GM04503 (cell line): ENCODE measurements around the gene LYRM2.

Experiments
- DNase-seq: peaks from one replicate; pipeline ENCODE4 v3.0.0-alpha.2; 2012; ENCODE audit warnings: low read depth

The LYRM2 gene

DNA sequence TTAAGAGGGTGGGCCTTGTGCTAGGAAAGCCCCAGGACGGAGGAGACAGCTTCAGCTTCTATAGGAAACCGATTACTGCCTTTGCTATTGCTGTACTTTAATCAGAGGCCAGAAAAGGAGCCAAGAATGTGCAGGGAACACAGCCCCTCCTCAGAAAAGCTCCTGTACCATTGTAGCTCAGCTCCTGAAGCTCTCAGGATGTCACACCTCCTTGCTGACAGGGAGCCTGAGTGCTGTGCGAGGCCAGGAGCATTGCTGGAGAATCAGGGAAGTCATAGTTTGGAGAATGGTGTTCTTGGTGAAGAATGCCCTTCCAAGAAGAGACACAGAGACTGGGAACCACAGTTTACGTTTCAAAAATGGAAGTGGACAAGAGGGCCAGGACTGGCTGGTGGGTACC, 46.8 kb downstream of the LYRM2 start:
- no peak for DNase-seq

- no peak for DNase-seq
Observed at GRCh38 chr6:89590133-89590532, 48.4 kb downstream of the LYRM2 start.

GRCh38 chr6:89589297-89590025, 49.1 kb downstream of the LYRM2 start:
- no peak for DNase-seq

- no peak for DNase-seq
Observed at GRCh38 chr6:89585154-89585553, 53.4 kb downstream of the LYRM2 start.

DNA sequence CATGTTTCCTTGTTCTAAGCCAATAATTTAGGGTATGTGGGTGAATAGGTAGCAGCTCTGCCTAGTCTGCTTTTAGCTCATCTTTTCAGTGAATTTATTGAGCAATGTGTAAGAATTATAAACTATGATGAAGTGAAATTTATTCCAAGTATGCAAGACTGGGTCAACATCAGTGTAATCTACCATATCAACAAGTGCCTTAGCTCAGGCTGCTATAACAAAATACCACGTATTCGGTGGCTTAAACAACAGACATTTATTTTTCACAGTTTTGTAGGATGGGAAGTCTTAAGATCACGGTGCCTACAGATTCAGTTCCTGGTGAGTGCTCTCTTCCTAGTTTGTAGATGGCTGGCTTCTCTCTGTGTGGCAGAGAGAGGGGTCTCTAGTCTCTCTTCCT, 54.0 kb downstream of the LYRM2 start:
- no peak for DNase-seq

GRCh38 chr6:89583559-89583958, 55.0 kb downstream of the LYRM2 start:
- DNase-seq = no peak

DNA sequence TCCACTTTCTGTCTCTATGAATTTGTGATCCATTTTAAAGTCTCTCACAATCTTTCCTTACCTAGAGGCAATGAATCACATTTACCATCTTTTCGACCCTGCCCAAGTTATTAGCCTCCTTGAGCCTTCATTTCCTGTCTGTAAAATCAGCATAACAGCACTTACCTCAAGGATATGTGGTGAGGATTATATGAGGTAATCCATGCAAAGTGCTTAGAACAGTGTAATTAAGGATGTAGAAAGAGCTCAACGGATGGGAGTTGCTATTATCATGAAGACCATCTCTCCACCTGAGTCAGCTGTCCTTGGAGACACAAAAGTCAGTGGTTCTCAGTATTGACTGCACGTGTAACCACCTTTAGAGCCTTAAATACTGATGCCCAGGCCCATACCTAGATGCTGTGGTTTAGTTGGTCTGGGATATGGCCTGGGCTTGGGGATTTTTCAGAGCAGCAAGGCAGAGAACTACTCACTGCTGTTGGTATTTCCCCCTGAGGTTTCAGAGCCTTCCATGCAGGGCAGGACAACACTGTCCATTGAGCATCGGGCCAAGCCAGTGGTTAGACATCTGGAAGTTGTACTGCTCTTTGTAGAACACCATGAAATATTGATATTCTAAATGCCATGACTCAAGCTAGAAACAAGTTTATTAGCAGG, 55.8 kb downstream of the LYRM2 start:
- DNase-seq = no peak

DNA sequence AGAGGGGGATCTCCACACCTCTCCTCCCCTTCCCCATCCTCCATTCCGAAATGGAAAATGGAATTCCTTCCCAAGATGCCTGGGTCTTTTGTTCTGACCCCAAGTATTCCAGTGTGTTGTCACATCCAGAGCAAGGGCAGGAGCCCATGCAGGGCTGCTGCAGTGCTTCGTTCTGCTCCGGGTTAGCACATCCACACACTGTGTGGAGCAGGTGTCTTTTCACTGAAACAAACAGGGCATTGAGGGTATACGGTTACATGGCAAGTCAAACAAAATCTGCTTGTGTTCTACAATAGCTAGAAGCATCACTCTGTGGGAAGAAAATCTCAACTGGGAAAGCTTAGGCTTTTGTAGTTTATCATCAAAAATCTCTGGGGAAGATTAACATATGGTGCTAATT, 56.9 kb downstream of the LYRM2 start:
- DNase-seq = no peak

DNA sequence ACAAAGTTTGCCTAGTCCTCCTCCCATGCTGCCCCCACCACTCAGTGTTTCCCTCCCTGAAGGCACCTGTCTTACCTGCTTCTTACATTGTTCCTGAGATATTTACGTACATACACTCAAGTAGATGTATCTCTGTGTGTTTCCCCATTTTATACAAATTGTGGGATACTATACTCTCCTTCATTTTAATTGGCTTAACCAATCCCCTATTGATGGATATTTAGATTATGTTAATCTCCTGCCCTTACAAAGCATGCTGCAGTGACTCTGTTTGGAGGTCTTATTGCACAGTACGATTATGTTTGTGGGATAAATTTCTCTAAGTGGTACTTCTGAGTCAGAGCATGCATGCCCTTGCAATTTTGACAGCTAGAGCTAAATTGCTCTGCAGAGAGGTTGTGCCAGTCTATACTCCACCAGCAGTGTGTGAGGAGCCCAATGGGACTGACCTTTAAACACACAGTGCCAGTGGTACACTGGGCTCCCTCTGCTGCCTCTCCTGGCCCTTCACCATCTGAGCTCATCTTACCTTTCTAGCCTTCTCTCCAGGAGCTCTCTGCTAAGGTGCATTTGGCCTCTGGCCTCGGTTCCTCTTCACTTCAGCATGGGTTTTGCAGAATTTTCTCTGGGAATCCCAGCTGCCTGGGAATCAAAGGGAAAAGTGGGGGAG, 57.4 kb downstream of the LYRM2 start:
- no peak for DNase-seq

DNA sequence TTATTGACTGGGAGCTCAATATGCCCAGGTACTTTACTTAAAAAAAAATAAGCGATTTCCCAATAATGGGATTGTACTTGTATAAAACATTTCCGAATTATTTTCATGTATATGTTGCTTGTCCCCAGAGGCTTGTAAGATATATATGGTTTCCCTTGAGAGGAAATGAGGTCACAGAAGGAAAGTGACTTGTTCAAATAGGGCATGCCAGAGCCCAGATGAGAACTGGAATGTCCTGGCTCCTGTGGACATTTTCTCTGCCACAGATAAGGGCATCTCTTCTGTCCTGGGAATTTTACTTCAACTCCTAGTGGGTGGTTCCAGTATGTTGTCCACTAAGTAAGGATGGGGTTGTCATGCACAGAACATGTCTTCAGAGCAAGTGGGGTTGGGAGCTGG, 63.0 kb downstream of the LYRM2 start:
- no peak for DNase-seq

DNA sequence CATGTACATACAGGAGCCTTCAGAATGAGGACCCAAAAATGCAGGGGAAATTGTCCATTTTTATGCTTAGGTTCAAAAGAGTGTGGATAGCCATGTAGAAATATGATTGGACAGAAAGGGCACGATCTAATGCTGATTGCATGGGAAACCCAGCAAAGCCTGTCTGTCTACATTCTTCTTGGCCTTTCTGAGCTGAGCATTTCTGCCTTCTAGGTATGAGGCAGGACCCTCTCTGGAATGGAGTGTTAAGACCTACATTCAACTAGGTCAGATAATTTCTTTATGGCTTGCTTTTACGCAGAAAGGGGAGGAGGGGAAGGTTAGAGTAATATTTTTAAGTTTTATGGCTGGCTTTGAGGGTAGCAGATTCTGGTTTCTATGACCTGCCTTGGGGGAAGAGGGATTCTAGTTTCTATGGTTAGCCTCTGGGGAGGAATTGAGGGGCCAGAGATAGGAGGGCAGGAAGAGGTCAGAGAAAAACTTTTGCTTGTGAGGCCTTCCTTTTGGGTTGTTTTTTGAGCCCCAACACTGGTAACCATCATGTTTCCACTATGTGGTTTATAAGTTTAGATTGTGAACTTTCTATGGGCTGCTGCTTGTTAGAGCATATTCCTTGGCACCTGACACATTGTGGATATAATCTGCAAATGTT, 63.5 kb downstream of the LYRM2 start:
- no peak for DNase-seq

- no peak for DNase-seq
Observed at GRCh38 chr6:89567630-89568390, 70.7 kb downstream of the LYRM2 start.

- DNase-seq = no peak
Observed at GRCh38 chr6:89566930-89567629, 71.5 kb downstream of the LYRM2 start.

DNA sequence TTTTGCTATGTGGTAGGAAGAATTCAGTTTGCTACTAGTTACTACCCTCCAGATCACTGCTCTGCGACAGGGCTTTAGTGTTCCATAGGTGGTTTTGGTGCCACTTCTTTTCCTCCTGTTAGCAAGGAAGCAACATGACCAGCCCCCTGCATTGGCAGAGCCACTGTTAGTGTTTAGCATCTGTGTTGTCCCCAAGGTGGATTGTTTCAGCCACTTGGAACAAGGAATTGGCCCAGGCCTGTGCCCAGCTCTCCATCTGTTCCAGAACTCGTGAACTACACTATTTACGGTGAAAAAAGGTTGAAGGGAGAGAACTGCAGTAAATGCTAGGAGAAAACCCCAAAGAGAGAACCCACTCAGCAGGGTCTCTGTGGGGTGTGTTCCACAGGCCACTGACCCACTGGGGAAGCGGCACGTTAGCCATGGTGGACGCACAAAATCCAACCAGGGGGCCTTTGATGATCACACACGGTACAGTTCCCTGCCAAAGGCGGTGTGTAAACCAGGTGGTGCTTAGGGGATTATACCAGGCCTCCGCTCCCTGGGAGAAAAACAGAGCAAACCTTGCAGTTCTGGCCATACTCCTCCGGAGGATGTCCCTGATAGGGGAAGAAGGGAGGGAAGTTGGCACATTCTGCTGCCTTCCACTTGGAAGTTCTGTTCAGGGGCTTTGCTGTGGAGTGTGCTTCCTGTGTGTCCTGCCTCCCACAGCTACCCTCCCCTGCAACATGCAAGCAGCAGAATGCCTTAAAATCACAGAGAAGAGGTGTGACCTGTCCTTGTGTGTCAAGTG, 72.3 kb downstream of the LYRM2 start:
- DNase-seq = no peak

- DNase-seq = no peak
Observed at GRCh38 chr6:89564752-89565427, 73.7 kb downstream of the LYRM2 start.

DNA sequence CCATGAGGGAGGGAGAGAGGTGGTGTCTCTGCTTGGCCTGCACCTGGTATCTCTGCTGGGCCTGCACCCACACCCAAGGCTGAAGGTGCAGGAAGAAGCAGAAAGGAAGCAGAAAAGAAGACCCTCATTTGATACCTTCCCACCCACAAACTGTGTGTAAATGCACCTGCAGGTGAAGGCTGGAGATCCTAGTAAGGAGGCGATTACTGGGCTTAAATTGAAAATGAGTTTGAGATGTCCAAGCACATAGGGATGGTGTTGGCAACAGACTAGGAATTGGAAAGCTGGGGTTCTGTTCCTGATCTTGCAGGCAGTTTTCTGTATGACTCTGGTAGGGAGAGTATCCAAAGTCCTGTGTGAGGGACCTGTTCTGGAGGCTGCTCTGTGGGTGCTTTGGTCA, 74.7 kb downstream of the LYRM2 start:
- DNase-seq = no peak

GRCh38 chr6:89562093-89562973, 76.2 kb downstream of the LYRM2 start:
- no peak for DNase-seq

DNA sequence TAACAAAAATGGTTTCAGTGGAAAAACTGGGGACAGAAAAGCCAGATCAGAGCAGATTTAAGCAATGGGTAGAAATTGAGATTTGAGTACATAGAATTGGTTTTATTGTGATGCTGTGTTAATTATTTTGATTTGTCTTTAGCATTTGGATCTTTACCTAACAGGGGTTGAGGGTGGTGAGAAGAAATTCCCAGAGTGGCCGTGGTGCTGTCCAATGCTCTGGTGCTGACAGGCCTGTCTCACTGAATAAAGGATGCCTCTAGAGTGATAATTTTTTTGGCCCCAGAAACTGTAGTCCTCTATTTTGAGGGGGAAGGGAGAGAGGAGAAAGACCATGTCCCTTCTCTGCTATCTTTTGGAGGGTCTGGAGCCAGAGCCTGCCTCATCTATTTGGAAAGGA, 79.1 kb downstream of the LYRM2 start:
- no peak for DNase-seq

DNA sequence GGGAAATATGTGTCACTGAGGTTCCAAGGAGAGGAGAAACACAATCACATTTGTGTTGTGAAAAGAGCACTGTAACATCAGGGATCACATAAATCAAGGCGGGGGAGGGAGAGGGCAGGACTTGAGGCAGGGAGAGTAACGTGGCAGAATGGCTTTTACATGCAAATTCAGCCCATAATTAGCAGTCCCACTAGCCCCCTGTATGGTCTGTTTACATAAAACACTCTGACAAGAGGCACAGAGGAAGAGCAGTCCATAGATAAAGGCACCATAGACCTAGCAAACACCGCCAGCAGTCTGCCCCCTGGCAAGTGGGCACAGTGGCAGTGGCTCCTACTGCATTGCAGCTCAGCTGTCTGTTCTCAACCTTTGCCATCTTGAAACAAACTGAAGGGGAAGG, 82.7 kb downstream of the LYRM2 start:
- DNase-seq = no peak
